Cardiac fibroblast (primary cell): ENCODE results near the gene ACTRT2.

Experiments
- DNase-seq, 2 donors: peaks; one replicate each; pipeline versions ENCODE4 v3.0.0 to v3.0.0-alpha.2; 2010; ENCODE audit warnings: low read depth in 2 of 2
- H3K4me3 ChIP-seq, 2 donors: replicated peaks in 1 of 2; 1 replicate in 1 of 2; 2 replicates in 1 of 2; pipeline ENCODE4 v1.5.1; 2011; ENCODE audit warnings: low read depth in 2 of 2, low read length in 2 of 2, mild to moderate bottlenecking in 2 of 2, moderate library complexity in 1 of 2
- TF ChIP-seq, protein P1 (sequence below): IDR thresholded peaks from one replicate; pipeline ENCODE4 v1.5.1; 2011; ENCODE audit warnings: low read depth, mild to moderate bottlenecking, low read length, inconsistent platforms

ACTRT2 gene

DNA sequence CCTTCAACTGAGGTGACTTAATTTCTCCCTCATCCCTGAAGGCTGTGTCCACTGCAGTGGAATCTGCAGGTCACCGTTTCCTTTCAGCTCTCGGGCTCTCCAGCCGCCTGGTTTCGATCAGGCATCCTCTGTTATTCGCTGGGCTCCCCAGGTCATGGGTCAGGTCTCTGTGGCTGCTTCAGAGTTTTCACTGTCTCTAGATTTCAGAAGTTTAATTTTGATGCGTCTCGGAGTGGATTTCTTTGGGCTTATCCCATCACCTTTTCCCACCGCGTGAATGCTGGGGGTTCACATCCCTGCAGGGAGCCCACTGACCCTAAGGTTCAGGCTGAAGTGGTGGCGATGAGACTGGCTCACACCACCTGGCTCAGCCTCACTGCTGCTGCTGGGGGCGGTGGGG lies 3.3 kb downstream of the ACTRT2 start:
- H3K4me3 ChIP-seq, result no peak overlapping the region
- TF ChIP-seq, protein P1, sequence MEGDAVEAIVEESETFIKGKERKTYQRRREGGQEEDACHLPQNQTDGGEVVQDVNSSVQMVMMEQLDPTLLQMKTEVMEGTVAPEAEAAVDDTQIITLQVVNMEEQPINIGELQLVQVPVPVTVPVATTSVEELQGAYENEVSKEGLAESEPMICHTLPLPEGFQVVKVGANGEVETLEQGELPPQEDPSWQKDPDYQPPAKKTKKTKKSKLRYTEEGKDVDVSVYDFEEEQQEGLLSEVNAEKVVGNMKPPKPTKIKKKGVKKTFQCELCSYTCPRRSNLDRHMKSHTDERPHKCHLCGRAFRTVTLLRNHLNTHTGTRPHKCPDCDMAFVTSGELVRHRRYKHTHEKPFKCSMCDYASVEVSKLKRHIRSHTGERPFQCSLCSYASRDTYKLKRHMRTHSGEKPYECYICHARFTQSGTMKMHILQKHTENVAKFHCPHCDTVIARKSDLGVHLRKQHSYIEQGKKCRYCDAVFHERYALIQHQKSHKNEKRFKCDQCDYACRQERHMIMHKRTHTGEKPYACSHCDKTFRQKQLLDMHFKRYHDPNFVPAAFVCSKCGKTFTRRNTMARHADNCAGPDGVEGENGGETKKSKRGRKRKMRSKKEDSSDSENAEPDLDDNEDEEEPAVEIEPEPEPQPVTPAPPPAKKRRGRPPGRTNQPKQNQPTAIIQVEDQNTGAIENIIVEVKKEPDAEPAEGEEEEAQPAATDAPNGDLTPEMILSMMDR, result no peak
- DNase-seq, result no peak

- TF ChIP-seq, protein P1, result no peak
- H3K4me3 ChIP-seq, result no peak overlapping the region
- DNase-seq, result no peak
These were observed 4.9 kb downstream of the ACTRT2 start for GRCh38 chr1:3026124-3026523.

DNA sequence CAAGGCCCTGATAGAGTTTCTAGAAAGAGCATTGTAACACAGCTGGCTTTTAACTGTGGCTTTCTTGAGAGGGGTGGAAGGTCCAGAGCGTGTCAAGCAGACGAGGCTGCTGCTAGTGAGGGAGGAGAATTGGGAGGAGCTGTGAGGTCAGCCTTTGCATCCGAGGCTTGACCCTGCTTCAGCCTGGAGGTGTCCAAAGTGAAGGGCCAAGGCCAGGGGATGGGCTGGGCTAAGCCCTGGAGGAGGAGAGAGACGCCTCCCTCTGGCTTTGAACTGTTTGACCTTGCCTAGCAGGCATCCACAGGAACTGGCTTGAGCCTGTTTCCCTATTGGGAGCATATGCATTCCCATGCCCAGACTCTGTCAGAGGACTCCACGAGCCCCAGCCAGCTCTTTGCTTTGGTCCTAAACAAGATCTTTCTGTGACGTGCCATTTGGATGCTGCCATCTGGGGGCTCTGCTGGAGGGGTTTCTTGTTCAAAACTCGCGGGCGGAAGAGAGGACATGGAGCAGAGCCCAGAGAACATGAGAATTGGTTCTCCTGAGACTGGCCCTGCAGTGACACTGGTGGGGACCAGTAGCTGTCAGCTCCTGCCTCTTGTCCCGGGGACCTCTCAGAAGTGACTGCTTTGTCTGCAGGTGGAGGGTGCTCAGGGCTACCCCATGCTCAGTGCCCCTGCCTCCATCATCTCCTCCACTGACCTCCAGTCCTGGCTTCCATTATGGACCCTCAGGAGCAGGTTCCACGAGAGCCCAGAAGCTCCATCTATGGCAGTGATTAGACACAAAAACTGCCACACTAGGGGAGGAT lies 5.5 kb downstream of the ACTRT2 start:
- H3K4me3 ChIP-seq, result no peak overlapping the region
- TF ChIP-seq, protein P1, result no peak
- no peak for DNase-seq

DNA sequence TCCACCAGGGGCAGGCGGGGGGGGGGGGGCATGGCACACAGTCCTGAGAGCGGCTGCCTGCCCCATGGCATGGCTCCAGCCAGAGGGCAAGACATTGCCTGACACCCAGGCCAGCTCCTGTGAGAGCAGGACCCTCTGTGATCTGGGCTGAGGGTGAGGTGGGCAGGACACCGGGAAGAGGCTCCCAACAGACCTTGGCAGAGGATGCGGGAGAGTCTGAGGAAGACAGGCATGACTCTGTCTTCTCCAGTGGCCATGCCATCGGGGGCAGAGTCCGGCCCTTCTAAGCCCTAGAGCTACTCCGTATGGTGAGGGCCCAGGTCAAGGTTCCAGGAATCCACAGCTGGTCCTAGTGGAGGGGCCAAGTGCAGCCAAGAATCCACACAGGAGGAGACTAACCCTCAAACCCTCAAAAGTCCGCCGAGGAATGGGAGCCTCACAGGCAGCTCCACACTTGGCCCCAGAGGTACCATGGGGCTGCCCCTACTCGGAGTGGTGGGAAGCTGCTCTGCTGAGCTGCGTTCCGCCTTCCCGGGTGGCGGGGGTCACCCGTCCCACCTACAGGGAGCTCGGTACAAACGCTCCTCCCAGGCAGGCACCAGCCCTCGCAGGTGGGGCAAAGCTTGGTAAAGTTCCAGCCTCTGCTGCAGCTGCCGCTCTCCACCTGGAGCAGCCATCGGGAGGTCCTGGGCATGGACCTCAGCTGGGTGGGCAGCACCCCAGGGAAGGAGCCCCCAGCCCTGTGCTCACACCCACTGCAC lies 6.5 kb downstream of the ACTRT2 start:
- no peak overlapping the region for H3K4me3 ChIP-seq
- DNase-seq, result no peak
- TF ChIP-seq, protein P1, result no peak

DNA sequence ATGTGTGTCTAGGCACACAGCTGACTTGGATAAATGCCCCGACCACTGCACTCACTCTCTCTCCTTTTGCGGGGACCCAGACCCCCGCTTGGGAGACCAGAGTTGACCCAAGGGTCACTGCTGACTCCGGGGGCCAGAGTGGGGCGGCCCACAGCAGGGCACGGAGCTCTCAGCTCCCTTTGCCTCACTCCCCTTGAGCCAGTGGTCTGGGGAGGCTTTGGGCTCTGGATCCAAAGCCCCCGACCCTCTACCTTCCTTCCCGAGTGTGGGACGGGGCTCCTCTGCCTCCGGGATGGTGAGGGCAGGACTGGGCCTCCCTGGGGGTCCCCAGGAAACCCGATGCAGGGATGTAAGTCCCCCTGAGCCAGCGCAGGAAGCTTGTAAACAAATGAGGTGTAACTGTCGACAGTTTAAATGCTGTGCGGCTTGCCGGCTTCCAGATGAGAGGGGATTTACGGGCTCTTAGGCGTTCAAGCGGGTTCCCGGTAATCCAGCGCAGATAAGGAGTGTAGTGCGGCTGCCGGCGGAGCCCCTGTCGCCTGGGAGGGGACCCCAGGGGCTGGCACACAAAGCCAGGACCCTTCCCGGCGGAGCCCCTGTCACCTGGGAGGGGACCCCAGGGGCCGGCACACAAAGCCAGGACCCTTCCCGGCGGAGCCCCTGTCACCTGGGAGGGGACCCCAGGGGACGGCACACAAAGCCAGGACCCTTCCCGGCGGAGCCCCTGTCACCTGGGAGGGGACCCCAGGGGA lies 7.4 kb downstream of the ACTRT2 start:
- no peak for DNase-seq
- H3K4me3 ChIP-seq, result no peak overlapping the region
- TF ChIP-seq, protein P1, result no peak

- H3K4me3 ChIP-seq, result no peak overlapping the region
- DNase-seq, result no peak
- TF ChIP-seq, protein P1, result no peak
These were observed 8.3 kb downstream of the ACTRT2 start for GRCh38 chr1:3029481-3029961.
